Neuron (in vitro differentiated cells): ENCODE measurements around the gene CASP2.

ENCODE experiments used
- H2AFZ ChIP-seq: one replicate; pipeline ENCODE4 v1.6.1; 2013; ENCODE audit warnings: low read depth, mild to moderate bottlenecking, inconsistent platforms, low read length, moderate library complexity
- H3K27me3 ChIP-seq: one replicate; pipeline ENCODE4 v1.6.1; 2013; ENCODE audit warnings: low read length; ENCODE audit not compliant: insufficient read depth
- H3K36me3 ChIP-seq: one replicate; pipeline ENCODE4 v1.6.1; 2013; ENCODE audit warnings: low read length; ENCODE audit not compliant: insufficient read depth
- H3K4me1 ChIP-seq: one replicate; pipeline ENCODE4 v1.6.1; 2013; ENCODE audit warnings: low read length; ENCODE audit not compliant: insufficient read depth
- H3K4me3 ChIP-seq: 2 replicates; pipeline ENCODE4 v1.5.1; 2013; ENCODE audit warnings: mild to moderate bottlenecking, low read length, moderate library complexity
- H3K9me3 ChIP-seq: one replicate; pipeline ENCODE4 v1.6.1; 2013; ENCODE audit warnings: low read length

CASP2 gene

DNA sequence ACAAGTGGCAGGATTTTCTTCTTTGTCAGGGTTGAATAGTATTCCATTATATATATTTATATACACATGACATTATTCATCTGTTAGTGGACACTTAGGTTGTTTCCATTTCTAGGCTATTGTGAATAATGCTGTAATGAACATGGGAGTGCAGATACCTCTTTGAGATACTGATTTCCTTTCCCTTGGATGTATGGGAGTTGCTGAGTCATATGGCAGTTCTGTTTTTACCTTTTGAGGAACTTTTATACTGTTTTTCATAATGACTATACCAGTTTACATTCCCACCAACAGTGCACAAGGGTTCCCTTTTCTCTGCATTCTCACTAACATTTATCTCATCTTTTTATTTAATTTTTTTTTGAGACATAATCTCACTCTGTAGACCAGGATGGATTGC is 26.0 kb downstream of the CASP2 start:
- H3K36me3 ChIP-seq: peaks cover 9% of the 10 kb centered on the region
- no peak overlapping the region for H3K4me3 ChIP-seq
- no peaks in the 10 kb centered on the region for H3K27me3 ChIP-seq
- no peaks in the 10 kb centered on the region for H3K4me1 ChIP-seq
- no peak overlapping the region for H2AFZ ChIP-seq
- H3K9me3 ChIP-seq: peaks cover 2% of the 10 kb centered on the region

DNA sequence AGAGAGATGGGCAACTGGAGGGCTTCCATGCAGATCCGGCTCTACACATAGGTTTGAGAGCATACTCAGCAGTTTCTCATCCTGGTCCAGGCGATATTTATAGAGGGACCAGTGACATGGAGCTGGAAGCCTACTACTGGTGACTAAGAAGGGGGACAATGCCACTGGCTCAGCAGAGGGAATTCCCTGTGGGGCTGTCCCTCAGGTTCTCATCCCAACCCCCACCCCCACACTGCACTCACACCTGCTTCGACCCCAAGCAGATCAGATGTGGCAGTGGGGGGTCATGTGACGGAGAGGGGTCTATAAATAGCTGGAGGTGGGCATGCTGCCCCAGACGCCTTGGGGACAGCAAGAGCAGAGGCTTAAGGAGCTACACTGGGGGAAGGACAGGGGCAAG is 27.6 kb downstream of the CASP2 start, which contains the start of gene CLCN1:
CLCN1 (plus strand) TSS at position 336 of the 400 bp plus-strand sequence. CDS start 102 bp downstream, outside the sequence.
- peaks cover 3% of the 10 kb centered on the region for H3K36me3 ChIP-seq
- H3K9me3 ChIP-seq: no peaks in the 10 kb centered on the region
- no peak within 1 kb of the TSS for H2AFZ ChIP-seq
- no peaks in the 10 kb centered on the region for H3K4me1 ChIP-seq
- no peak within 1 kb of the TSS for H3K4me3 ChIP-seq
- H3K27me3 ChIP-seq: no peaks in the 10 kb centered on the region

DNA sequence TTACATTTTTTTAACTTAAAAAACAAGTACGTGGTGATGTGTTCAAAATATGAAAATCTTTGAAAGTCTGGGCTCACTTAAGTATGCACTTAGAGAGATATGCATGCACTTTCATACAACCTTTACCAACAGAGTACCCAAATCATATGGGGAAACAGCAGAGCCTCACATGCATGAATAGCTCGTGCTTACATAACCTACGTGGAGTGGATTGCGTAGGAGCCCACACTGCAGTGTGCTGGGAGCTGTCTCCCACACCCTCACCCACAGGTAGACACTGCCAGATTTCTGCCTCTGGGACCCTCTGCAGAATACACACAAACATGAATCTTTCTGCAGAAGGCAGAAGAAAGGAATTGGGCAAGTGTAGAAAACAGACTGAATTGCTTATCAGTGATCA is 28.3 kb downstream of the CASP2 start:
- H2AFZ ChIP-seq: no peak overlapping the region
- no peak overlapping the region for H3K4me3 ChIP-seq
- H3K4me1 ChIP-seq: no peaks in the 10 kb centered on the region
- H3K27me3 ChIP-seq: no peaks in the 10 kb centered on the region
- H3K36me3 ChIP-seq: peaks cover 3% of the 10 kb centered on the region
- H3K9me3 ChIP-seq: no peaks in the 10 kb centered on the region

DNA sequence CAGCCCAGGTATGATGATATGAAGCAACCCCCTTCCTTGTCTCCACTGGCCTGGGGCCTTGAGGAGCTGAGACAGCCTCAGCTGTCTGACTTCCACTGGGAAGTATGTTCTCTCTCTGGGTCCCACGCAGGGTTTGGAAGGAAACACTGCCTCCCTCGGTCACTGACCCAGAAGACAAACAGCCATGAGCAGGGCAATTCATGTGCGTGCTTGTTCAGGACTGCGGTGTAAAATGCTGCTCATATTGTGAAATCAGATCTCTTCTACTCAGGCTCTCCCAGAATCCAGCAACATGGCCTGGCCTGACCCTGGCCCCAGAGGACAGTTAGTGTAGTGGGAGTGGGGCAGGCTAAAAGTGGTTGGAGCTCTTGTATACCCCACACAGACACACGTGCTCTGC is 30.5 kb downstream of the CASP2 start:
- Histone ChIP-seq H3K4me3 (no peak overlapping the region), H3K9me3 (no peaks in the 10 kb centered on the region), H2AFZ (no peak overlapping the region), H3K27me3 (no peaks in the 10 kb centered on the region), H3K36me3 (no peaks in the 10 kb centered on the region), H3K4me1 (peaks cover 5% of the 10 kb centered on the region)

DNA sequence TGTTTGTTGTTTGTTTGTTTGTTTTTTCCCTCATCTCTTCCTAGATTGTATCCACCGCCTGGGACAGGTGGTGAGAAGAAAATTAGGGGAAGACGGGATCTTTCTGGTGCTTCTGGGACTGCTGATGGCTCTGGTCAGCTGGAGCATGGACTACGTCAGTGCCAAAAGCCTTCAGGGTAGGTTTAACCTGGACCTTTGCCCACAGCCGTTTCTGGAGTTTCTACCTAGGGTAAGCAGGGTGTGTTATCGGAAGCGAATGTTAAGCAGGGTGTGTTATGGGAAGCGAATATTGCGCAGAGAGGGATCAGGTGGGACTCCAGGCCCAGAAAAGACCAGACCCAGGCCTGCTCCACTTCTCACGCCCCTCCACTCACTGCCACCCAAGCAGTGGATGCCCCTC is 32.5 kb downstream of the CASP2 start:
- Histone ChIP-seq H2AFZ (no peak overlapping the region), H3K27me3 (no peaks in the 10 kb centered on the region), H3K4me1 (peaks cover 8% of the 10 kb centered on the region)

DNA sequence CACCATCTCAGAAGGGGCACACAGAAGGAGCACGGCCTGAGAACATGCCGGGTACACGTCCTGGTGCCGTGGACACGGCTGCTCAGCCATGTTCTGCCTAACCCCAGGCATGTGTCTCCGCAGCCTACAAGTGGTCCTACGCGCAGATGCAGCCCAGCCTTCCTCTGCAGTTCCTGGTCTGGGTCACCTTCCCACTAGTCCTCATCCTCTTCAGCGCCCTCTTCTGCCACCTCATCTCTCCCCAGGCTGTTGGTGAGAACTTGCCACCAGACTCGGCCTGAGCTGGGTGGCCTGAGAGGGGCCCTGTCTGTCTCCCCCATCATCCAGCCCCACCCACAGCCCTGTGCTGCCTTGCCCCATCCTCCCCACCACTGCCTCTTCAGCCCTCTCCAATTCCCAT is 33.1 kb downstream of the CASP2 start:
- Histone ChIP-seq H3K4me3 (no peak overlapping the region), H3K4me1 (peaks cover 8% of the 10 kb centered on the region), H3K36me3 (no peaks in the 10 kb centered on the region), H2AFZ (no peak overlapping the region), H3K27me3 (no peaks in the 10 kb centered on the region), H3K9me3 (no peaks in the 10 kb centered on the region)

More for the DNA sequence above, 32.5 kb downstream of the CASP2 start:
- Histone ChIP-seq H3K9me3 (no peaks in the 10 kb centered on the region), H3K4me3 (no peak overlapping the region), H3K36me3 (no peaks in the 10 kb centered on the region)

DNA sequence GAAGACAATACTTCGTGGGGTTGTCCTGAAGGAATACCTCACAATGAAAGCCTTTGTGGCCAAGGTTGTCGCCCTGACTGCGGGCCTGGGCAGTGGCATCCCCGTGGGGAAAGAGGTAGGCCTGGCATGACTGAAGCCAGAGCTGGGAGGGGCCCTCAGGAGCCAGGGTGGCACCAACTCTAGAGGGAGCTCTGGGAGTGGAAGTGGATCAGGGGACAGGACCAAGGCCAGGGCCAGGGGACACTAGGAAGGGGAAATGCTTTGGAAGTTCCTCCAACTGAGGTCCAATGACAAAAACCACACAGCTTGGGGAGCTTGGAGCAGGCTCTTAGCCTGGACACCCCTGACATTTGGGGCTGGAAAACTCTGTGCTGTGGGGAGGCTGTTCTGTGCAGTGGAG is 33.6 kb downstream of the CASP2 start:
- Histone ChIP-seq H3K27me3 (no peaks in the 10 kb centered on the region), H3K4me1 (peaks cover 8% of the 10 kb centered on the region), H3K4me3 (no peak overlapping the region), H3K9me3 (no peaks in the 10 kb centered on the region), H2AFZ (no peak overlapping the region), H3K36me3 (no peaks in the 10 kb centered on the region)

DNA sequence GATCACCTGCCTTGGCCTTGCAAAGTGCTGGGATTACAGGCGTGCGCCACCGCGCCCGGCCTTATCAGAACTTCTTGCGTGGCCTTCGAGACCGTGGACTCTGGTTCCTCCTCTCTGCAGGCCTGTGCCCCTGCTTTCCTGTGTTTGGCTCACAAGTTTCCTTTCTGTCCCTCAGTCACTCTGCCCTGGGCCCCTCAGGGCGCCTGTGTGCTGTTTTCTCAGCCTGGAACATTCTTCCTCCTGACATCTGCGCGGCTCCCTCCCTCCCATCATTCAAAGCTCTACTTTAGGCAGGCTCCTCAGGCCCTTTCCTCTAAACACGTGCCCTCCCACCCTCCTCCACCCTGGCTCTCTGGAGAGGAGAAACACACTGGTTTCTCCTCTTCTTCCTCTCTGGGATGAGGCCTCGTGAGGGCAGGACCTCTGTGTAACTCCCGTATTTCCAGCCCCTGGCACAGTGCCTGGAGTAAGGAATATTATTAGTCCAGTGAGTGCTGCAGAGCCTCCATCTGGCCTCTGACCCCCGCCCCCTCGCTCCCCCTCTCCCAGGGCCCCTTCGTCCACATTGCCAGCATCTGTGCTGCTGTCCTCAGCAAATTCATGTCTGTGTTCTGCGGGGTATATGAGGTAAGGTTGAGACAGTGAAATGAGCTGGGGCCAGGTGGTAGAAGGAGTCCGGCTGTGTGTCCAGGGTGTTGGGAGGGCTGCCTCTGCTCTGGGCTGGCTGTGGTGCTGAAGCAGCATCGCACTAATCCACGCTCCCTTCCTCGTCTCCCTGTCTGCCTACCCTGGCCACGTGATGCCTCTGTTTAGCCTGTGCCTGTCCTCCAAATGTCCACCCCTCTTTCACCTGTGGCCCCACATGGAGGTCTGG is 34.8 kb downstream of the CASP2 start:
- H3K9me3 ChIP-seq: no peaks in the 10 kb centered on the region
- no peaks in the 10 kb centered on the region for H3K36me3 ChIP-seq
- H2AFZ ChIP-seq: no peak overlapping the region
- peaks cover 8% of the 10 kb centered on the region for H3K4me1 ChIP-seq
- no peak overlapping the region for H3K4me3 ChIP-seq
- no peaks in the 10 kb centered on the region for H3K27me3 ChIP-seq

DNA sequence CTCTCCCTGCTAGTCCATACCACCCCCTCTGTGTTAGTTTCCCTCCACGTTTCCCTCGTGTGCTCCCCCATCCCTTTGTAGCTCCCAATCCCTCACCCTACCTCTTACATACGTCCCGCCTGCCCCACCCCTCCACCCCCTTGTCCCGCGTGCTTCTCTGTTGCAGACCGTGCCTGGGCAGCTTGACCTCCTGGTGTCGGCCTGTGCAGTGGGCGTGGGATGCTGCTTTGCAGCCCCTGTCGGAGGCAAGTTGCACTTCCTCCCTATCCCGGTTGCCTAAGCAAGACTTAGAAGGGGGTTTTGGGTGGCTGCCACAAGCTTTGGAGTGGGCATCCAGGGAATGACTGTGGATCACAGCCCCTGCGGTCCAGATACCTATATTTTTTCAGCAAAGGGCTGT is 35.5 kb downstream of the CASP2 start:
- Histone ChIP-seq H3K27me3 (no peaks in the 10 kb centered on the region), H3K36me3 (no peaks in the 10 kb centered on the region), H2AFZ (no peak overlapping the region), H3K4me3 (no peak overlapping the region), H3K9me3 (no peaks in the 10 kb centered on the region), H3K4me1 (peaks cover 8% of the 10 kb centered on the region)

DNA sequence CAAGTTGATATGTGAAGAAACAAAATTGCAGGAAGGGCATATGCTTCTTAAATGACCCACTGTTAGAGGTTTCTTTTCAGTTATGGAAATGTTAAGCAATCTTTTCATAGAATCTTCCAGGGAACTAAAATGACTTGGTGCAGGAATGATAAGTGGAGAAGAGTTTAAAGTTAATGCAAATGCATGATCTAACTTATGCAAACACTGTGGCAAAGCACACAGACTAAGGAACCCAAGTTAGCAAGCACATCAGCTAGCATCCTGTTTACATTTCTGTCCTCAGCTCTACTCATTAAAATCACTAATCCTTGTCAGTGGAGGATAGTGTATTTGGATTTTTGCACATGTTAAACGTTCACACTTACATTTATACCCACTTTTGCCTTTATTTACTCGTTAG is 37.1 kb downstream of the CASP2 start:
- Histone ChIP-seq H3K9me3 (no peaks in the 10 kb centered on the region), H3K27me3 (no peaks in the 10 kb centered on the region), H3K4me1 (peaks cover 8% of the 10 kb centered on the region), H3K36me3 (no peaks in the 10 kb centered on the region), H3K4me3 (no peak overlapping the region), H2AFZ (no peak overlapping the region)

DNA sequence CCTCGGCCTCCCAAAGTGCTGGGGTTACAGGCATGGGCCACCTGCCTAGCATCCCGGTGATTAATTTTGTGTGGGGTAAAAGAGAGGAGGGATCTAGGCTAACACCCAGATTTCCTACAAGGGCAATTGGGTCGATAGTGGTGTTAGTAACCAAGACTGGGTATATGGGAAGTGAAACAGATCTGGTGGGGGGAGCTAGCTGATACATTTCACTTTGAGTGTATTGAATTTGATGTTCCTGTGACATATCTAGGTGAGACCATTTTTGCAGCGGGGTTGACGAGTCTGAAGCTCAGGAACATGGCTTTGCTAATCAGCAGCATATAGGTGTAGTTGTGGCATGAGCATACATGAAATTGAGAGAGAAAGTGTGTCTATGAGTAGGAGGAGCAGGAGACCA is 39.8 kb downstream of the CASP2 start:
- no peak overlapping the region for H3K4me3 ChIP-seq
- no peaks in the 10 kb centered on the region for H3K36me3 ChIP-seq

DNA sequence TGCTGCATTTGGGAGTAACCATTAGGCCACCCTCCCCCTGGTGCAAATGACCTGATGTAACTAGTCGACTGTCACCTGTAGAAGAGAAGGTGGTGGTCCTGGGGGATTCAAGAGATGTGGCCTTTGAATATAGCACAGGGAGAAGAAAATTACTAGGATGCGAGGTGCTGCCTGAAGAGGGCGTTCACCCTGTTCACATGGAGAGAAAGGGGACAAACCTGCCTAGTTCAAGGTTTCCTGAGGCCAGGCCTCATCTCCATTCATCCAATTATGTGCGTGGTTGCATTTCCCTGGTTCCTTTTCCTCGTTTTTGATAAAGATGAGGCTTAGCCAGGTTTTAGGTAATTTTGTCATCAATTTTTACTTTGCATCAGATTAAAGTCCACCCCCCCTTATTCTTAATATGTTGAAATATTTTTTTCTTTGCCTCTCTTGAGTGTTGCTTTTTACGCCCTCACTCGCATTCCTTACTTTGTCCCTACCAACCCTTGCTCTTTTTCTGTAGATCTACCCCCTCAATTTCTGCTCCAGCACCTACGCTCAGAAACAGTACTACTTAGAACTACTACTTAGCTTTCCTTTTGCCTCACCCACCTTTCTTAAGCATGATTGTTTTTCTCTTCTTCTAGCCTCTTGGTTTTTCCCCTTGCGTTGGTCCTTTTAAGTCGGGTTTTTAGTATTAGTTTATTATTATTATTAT is 41.5 kb downstream of the CASP2 start:
- no peaks in the 10 kb centered on the region for H3K4me1 ChIP-seq
- H3K9me3 ChIP-seq: no peaks in the 10 kb centered on the region
- H3K27me3 ChIP-seq: peaks cover 5% of the 10 kb centered on the region
- no peak overlapping the region for H3K4me3 ChIP-seq
- H3K36me3 ChIP-seq: no peaks in the 10 kb centered on the region
- no peak overlapping the region for H2AFZ ChIP-seq

More for the DNA sequence above, 39.8 kb downstream of the CASP2 start:
- Histone ChIP-seq H2AFZ (no peak overlapping the region), H3K27me3 (peaks cover 5% of the 10 kb centered on the region), H3K4me1 (peaks cover 8% of the 10 kb centered on the region), H3K9me3 (no peaks in the 10 kb centered on the region)

DNA sequence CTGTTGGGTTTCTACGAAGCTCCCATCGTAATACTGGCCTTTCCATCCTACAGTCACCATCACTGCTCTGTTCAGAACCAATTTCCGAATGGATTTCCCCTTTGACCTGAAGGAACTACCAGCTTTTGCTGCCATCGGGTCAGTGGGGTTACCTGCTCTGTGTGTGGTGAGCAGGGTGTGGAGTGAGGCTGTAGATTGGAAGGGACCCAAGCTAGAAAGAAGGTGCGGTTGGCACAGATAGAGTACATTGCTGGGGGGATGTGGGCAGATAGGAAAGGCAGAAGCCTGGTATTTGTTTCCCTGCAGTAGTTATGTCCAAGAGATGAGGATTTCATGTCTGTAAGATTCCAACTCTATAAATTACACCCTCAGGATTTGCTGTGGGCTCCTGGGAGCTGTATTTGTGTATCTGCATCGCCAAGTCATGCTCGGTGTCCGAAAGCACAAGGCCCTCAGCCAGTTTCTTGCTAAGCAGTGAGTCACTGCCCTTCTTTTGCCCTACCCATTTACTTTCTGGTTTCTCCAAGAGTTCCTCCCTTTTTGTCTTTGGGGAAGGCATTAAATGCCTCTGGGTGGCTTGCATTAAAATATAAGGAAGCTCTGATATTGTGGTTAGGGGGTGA is 43.1 kb downstream of the CASP2 start:
- Histone ChIP-seq H3K27me3 (peaks cover 5% of the 10 kb centered on the region), H2AFZ (no peak overlapping the region), H3K36me3 (no peaks in the 10 kb centered on the region), H3K4me3 (no peak overlapping the region), H3K4me1 (no peaks in the 10 kb centered on the region), H3K9me3 (no peaks in the 10 kb centered on the region)
